NCI-H146 treated with DMSO at 0.1 percent for 48 hours (cell line): ENCODE data around the gene PGBD5.

Experiments
- DNase-seq: peaks from one replicate; lab custom pipeline; 2025; ENCODE audit not compliant: unreplicated experiment; lab: John Stamatoyannopoulos, UW

The PGBD5 gene

GRCh38 chr1:230307213-230307612 is 118.9 kb downstream of the PGBD5 start:
- no peak for DNase-seq

- DNase-seq, result no peak
Measured at GRCh38 chr1:230306169-230306568, 120.0 kb downstream of the PGBD5 start.

- DNase-seq, result no peak
Measured at GRCh38 chr1:230303822-230304221, 122.3 kb downstream of the PGBD5 start.

GRCh38 chr1:230303069-230303468 is 123.1 kb downstream of the PGBD5 start:
- no peak for DNase-seq

- DNase-seq, result no peak
Measured at GRCh38 chr1:230301822-230302221, 124.3 kb downstream of the PGBD5 start.

- DNase-seq, result no peak
Measured at GRCh38 chr1:230301322-230301721, 124.8 kb downstream of the PGBD5 start.

- no peak for DNase-seq
Measured at GRCh38 chr1:230300322-230301301, 125.5 kb downstream of the PGBD5 start.

- DNase-seq, result peak; percentile 32
Measured at GRCh38 chr1:230299191-230300006, 126.7 kb downstream of the PGBD5 start.

- DNase-seq, result no peak
Measured at GRCh38 chr1:230295367-230295766, 130.8 kb downstream of the PGBD5 start.

- no peak for DNase-seq
Measured at GRCh38 chr1:230293390-230293700, 132.8 kb downstream of the PGBD5 start.

- peak; percentile 96 for DNase-seq
Measured at GRCh38 chr1:230292689-230293389, 133.3 kb downstream of the PGBD5 start.

GRCh38 chr1:230291731-230292620 is 134.2 kb downstream of the PGBD5 start:
- no peak for DNase-seq

- no peak for DNase-seq
Measured at GRCh38 chr1:230289350-230289644, 136.8 kb downstream of the PGBD5 start.

GRCh38 chr1:230288641-230289349 is 137.3 kb downstream of the PGBD5 start:
- no peak for DNase-seq

- no peak for DNase-seq
Measured at GRCh38 chr1:230287674-230288315, 138.3 kb downstream of the PGBD5 start.

GRCh38 chr1:230286890-230287269 is 139.3 kb downstream of the PGBD5 start:
- no peak for DNase-seq

GRCh38 chr1:230286166-230286889 is 139.8 kb downstream of the PGBD5 start:
- no peak for DNase-seq

- DNase-seq, result no peak
Measured at GRCh38 chr1:230285351-230285750, 140.8 kb downstream of the PGBD5 start.

- no peak for DNase-seq
Measured at GRCh38 chr1:230284891-230285290, 141.2 kb downstream of the PGBD5 start.
